ENCODE results near the gene SPATA2.

GRCh38 chr20:49906101-49906604, 9.2 kb downstream of the SPATA2 start:
- TF ChIP-seq CTCF (conservative IDR thresholded peaks at IDR 0.05; ENCODE audit: low read length) (no peak), EZH2phosphoT487 (IDR thresholded peaks at IDR 0.05; ENCODE audit: borderline replicate concordance) (no peak)
